Thyroid gland (tissue), 4 donors: ENCODE data around the gene AATF. TPM values are rescaled to one million over a fixed set of nuclear protein-coding genes. Genes with fewer than 3 reads are reported as not detected.

Experiments used
- DNase-seq, 2 donors: peaks; one replicate each; pipeline ENCODE4 v3.0.0-alpha.2; 2019
- H3K27ac ChIP-seq, 3 donors: fragments of 200-600 bp; sonication (generic); 1 replicate in 2 of 3; 2 replicates in 1 of 3; pipeline ENCODE4 v1.5.1; 2016 to 2019; ENCODE audit warnings: mild to moderate bottlenecking in 1 of 3, moderate library complexity in 1 of 3
- H3K27me3 ChIP-seq: fragments of 200-600 bp; sonication (generic); one replicate; pipeline ENCODE4 v1.5.1; 2019
- H3K36me3 ChIP-seq, 2 donors: fragments of 200-600 bp; sonication (generic); one replicate each; pipeline ENCODE4 v1.5.1; 2016 to 2019
- H3K4me1 ChIP-seq, 2 donors: fragments of 200-600 bp; sonication (generic); one replicate each; pipeline ENCODE4 v1.5.1; 2017 to 2019
- H3K4me3 ChIP-seq, 3 donors: fragments of 200-600 bp; sonication (generic); replicated peaks in 1 of 3; 1 replicate in 2 of 3; 2 replicates in 1 of 3; pipeline ENCODE4 v1.5.1; 2016; ENCODE audit warnings: mild to moderate bottlenecking in 1 of 3
- H3K9me3 ChIP-seq: fragments of 200-600 bp; sonication (generic); one replicate; pipeline ENCODE4 v1.5.1; 2017
- CTCF ChIP-seq, 6 experiments: fragments of 200-600 bp in 3 of 6; fragments of 450-650 bp in 3 of 6; sonication (generic) in 3 of 6; IDR thresholded peaks; one replicate each; pipeline ENCODE4 v1.5.1; 2016 to 2019; ENCODE audit warnings: antibody characterized with exemption in 6 of 6, mild to moderate bottlenecking in 2 of 6, inconsistent platforms in 1 of 6, moderate library complexity in 1 of 6
- POLR2A ChIP-seq, 2 donors: fragments of 450-650 bp; IDR thresholded peaks; one replicate each; pipeline ENCODE4 v1.6.1; 2017; ENCODE audit warnings: antibody characterized with exemption in 2 of 2, mild to moderate bottlenecking in 2 of 2, moderate library complexity in 1 of 2
- WGBS, 2 donors: methylation state at CpG; one replicate each; pipeline ENCODE4 v1.1.5; 2017; 5-methylcytosine and 5-hydroxymethylcytosine counted together
- intact Hi-C: fragments of 100-400 bp; cut with DNase I; formaldehyde crosslinking; loops from one replicate; pipeline ENCODE4 v1.15.1; 2023
- total RNA-seq, 4 donors: library from RNA; depleted of rRNA; stranded (reverse); fragments of >200 nt; gene quantifications; one replicate each; pipeline ENCODE4 v1.2.3, GENCODE V29; 2016

Gene AATF
- total RNA-seq, 4 donors from 2014 or later = 28.5 to 38.9 (median 32.4) TPM

- intact Hi-C loops = loop anchor here (10.0 kb wide), 1 partner anchor 437 kb away; no protein-coding TSS in a partner anchor
- no peak for DNase-seq
- Histone ChIP-seq H3K27me3 (no peaks in the 10 kb centered on the region), H3K27ac (no peak overlapping the region), H3K36me3 (no peaks in the 10 kb centered on the region), H3K9me3 (no peaks in the 10 kb centered on the region), H3K4me3 (no peak overlapping the region), H3K4me1 (no peaks in the 10 kb centered on the region)
- no peak for TF ChIP-seq POLR2A (IDR thresholded peaks at IDR 0.05)
- TF ChIP-seq CTCF (IDR thresholded peaks at IDR 0.05) = no peak
- 96 to 97% methylated on average over 5 of the region's 5 CpGs for WGBS, 2 donors
These were observed 102.6 kb downstream of the AATF start for GRCh38 chr17:37051381-37051780.

GRCh38 chr17:37051833-37052232 lies 103.1 kb downstream of the AATF start:
- 95 to 96% methylated on average over 3 of the region's 3 CpGs for WGBS, 2 donors
- Histone ChIP-seq H3K4me3 (no peak overlapping the region), H3K27me3 (no peaks in the 10 kb centered on the region), H3K4me1 (no peaks in the 10 kb centered on the region), H3K36me3 (peaks cover 0 to 4% of the 10 kb centered on the region in 2 donors), H3K27ac (no peak overlapping the region), H3K9me3 (no peaks in the 10 kb centered on the region)
- intact Hi-C loops = loop anchor here (10.0 kb wide), 1 partner anchor 437 kb away; no protein-coding TSS in a partner anchor
- DNase-seq = no peak
- no peak for TF ChIP-seq POLR2A (IDR thresholded peaks at IDR 0.05)
- TF ChIP-seq CTCF (IDR thresholded peaks at IDR 0.05) = no peak

GRCh38 chr17:37052450-37052849 lies 103.7 kb downstream of the AATF start:
- intact Hi-C loops = loop anchor here (10.0 kb wide), 1 partner anchor 438 kb away; no protein-coding TSS in a partner anchor
- Histone ChIP-seq H3K36me3 (peaks cover 0 to 7% of the 10 kb centered on the region in 2 donors), H3K4me3 (no peak overlapping the region), H3K27ac (no peak overlapping the region), H3K4me1 (no peaks in the 10 kb centered on the region), H3K9me3 (no peaks in the 10 kb centered on the region), H3K27me3 (no peaks in the 10 kb centered on the region)
- no peak for DNase-seq
- 87 to 93% methylated on average over 6 of the region's 6 CpGs for WGBS, 2 donors
- no peak for TF ChIP-seq CTCF (IDR thresholded peaks at IDR 0.05)
- TF ChIP-seq POLR2A (IDR thresholded peaks at IDR 0.05) = no peak

GRCh38 chr17:37054894-37055293 lies 106.1 kb downstream of the AATF start:
- no peaks in the 10 kb centered on the region for H3K4me1 ChIP-seq
- no peak overlapping the region for H3K27ac ChIP-seq
- no peak overlapping the region for H3K4me3 ChIP-seq
- H3K9me3 ChIP-seq = no peaks in the 10 kb centered on the region
- H3K27me3 ChIP-seq = no peaks in the 10 kb centered on the region
- intact Hi-C loops = loop anchor here (10.0 kb wide), 1 partner anchor 440 kb away; no protein-coding TSS in a partner anchor
- H3K36me3 ChIP-seq = peaks cover 0 to 7% of the 10 kb centered on the region in 2 donors
- 91 to 93% methylated on average over 8 of the region's 8 CpGs for WGBS, 2 donors
- TF ChIP-seq POLR2A (IDR thresholded peaks at IDR 0.05) = no peak
- no peak for TF ChIP-seq CTCF (IDR thresholded peaks at IDR 0.05)
- no peak for DNase-seq

GRCh38 chr17:37056622-37057021 lies 107.9 kb downstream of the AATF start:
- DNase-seq = no peak
- Histone ChIP-seq H3K4me1 (no peaks in the 10 kb centered on the region), H3K36me3 (peaks cover 0 to 7% of the 10 kb centered on the region in 2 donors), H3K27me3 (no peaks in the 10 kb centered on the region), H3K4me3 (no peak overlapping the region), H3K27ac (no peak overlapping the region), H3K9me3 (no peaks in the 10 kb centered on the region)
- no peak for TF ChIP-seq POLR2A (IDR thresholded peaks at IDR 0.05)
- no peak for TF ChIP-seq CTCF (IDR thresholded peaks at IDR 0.05)
- intact Hi-C loops = loop anchor here (10.0 kb wide), 1 partner anchor 442 kb away; no protein-coding TSS in a partner anchor
- 95 to 97% methylated on average over 18 of the region's 18 CpGs for WGBS, 2 donors
